SK-N-MC (cell line): ENCODE data around the gene RASEF.

Experiments
- DNase-seq: peaks from one replicate; pipeline ENCODE4 v3.0.0-alpha.2; 2011; ENCODE audit warnings: low read depth, low spot score
- H3K27ac ChIP-seq: fragments of 200-600 bp; sonication (generic); 2 replicates; pipeline ENCODE4 v1.5.1; 2016; ENCODE audit warnings: mixed run types
- H3K36me3 ChIP-seq: fragments of 200-600 bp; sonication (generic); 2 replicates; pipeline ENCODE4 v1.6.1; 2017; ENCODE audit warnings: antibody characterized with exemption, low read length, mixed read lengths; ENCODE audit not compliant: insufficient read depth
- H3K4me3 ChIP-seq: fragments of 200-600 bp; sonication (generic); 2 replicates; pipeline ENCODE4 v1.5.1; 2016
- H3K9ac ChIP-seq: fragments of 200-600 bp; sonication (generic); 2 replicates; pipeline ENCODE4 v1.8.0; 2017; ENCODE audit warnings: mixed run types, mixed read lengths; ENCODE audit not compliant: insufficient read length
- H3K9me3 ChIP-seq: fragments of 200-600 bp; sonication (generic); 2 replicates; pipeline ENCODE4 v1.6.1; 2017; ENCODE audit warnings: low read depth, mild to moderate bottlenecking, antibody characterized with exemption, low read length, moderate library complexity, mixed read lengths
- EZH2 ChIP-seq: fragments of 200-600 bp; sonication (generic); IDR thresholded peaks from one replicate; pipeline ENCODE4 v1.6.1; 2017; ENCODE audit warnings: antibody characterized with exemption
- FOXP2 ChIP-seq: optimal IDR thresholded peaks from 2 replicates; pipeline ENCODE3; 2011; ENCODE audit warnings: mild to moderate bottlenecking, moderate library complexity; ENCODE audit not compliant: insufficient read depth; ENCODE audit errors: extremely low read length, control extremely low read depth
- POLR2AphosphoS5 ChIP-seq: IDR thresholded peaks from 2 replicates; pipeline ENCODE4 v1.6.1; 2012; ENCODE audit warnings: mild to moderate bottlenecking, low read depth, low read length, borderline replicate concordance

The RASEF gene

DNA sequence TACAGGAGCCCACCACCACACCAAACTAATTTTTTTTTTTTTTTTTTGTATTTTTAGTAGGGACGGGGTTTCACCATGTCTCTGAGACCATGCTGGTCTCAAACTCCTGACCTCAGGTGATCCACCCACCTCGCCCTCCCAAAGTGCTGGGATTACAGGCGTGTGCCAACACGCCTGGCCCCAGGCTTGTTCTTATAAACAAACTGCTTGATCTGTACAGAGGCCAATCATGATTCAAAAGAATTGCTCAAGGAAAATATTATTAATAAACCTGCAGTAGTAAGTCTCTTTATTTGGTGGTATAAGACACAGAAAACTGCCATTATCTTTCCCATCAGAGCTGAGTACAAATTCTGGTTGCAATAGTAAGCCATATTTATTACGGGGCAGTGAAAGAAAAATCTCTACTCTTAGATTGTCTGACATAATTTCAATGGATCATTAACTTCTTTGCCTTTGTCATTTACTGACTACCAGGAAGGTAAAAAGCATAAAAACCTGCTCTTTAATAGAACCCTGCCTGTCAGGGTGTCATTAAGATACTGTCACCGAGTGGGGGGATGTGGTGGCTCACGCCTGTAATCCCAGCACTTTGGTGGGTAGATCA lies 33.3 kb downstream of the RASEF start:
- DNase-seq, result no peak
- Histone ChIP-seq H3K9me3 (no peaks in the 10 kb centered on the region), H3K36me3 (no peaks in the 10 kb centered on the region), H3K27ac (no peak overlapping the region), H3K9ac (no peak overlapping the region), H3K4me3 (no peak overlapping the region)
- TF ChIP-seq FOXP2 (no peak), EZH2 (no peak), POLR2AphosphoS5 (no peak)

DNA sequence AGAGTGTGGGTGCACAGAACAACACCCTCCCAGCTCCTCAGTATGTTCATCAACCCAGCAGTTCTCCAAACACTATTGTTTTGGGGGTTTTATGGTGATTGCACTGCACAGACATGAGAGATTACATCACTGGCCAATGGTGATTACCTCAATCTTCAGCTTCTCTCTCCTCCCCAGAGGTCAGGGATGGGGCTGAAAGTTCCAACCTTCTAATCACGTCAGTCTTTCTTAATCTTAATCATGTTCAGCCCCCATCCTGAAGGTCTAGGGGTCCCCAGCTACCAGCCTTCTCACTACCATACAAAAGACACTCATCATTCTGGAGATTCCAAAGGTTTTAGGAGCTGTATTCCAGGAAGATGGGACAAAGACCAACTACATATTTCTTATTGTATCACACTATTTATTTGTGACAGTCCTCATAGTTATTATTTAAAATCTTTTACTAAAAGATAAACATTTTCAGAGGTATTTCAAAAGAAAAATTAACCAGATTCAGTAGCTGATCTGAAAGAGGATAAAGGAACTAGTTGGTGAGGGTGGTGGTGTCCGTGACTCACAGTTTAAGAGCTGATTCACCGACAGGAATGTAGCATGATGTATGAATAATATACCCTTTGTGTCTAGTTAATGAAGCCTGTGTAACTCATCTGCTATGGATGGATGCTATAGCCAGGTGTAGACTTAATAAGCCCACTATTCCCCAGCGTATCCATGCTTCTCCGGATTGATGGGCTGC lies 35.6 kb downstream of the RASEF start:
- H3K9me3 ChIP-seq, result no peaks in the 10 kb centered on the region
- no peak overlapping the region for H3K27ac ChIP-seq
- H3K4me3 ChIP-seq, result no peak overlapping the region
- no peak overlapping the region for H3K9ac ChIP-seq
- H3K36me3 ChIP-seq, result no peaks in the 10 kb centered on the region
- no peak for TF ChIP-seq EZH2
- no peak for TF ChIP-seq FOXP2
- no peak for TF ChIP-seq POLR2AphosphoS5
- no peak for DNase-seq

DNA sequence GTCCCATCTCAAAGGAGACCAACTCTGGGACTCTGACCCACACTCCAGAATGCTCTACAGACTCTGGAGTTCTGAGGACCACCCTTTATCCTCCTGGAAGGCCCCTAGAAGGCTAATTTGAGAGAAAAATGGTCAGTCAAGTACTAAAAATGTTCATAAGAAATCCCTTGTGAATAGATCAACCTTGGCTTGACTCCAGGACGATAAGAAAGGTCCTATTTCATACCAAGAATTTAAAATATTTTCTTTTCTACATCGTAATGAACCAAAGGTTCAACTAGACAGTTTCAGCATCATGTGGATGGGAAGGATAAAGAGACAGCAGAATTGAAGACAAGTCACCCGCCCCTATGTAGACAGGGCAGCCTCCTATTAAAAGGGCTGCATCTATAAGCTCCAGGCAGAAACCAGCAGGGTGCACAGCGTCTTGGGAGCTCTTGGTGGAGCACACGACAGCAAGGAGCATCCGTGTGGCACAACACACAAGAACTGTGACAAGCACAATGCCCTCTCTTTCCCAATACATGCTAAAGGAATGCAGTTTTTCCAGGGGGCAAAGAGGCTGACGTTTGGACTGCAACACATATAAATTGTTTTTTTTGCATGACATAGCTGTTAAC lies 38.3 kb downstream of the RASEF start:
- no peak for DNase-seq
- Histone ChIP-seq H3K36me3 (no peaks in the 10 kb centered on the region), H3K9ac (no peak overlapping the region), H3K9me3 (no peaks in the 10 kb centered on the region), H3K27ac (no peak overlapping the region), H3K4me3 (no peak overlapping the region)
- TF ChIP-seq FOXP2, result no peak
- no peak for TF ChIP-seq POLR2AphosphoS5
- no peak for TF ChIP-seq EZH2

DNA sequence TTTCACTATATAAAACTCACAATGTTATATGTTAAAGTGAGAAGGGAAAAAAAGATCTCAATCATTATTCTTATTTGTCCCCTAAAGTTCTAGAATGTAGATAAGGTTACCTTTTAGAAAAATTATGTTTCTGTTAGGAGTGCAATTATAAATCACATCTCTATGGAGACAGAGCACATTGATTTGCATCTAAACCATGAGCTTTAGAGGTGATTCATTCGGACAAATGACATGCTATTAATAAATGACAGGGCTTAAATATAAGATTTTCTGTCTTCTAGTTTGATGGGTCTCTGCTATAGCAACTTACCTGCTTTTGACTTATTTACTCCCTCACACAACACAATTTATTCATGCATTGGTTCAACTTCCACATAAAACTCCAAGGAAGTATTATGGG lies 39.8 kb downstream of the RASEF start:
- H3K36me3 ChIP-seq, result no peaks in the 10 kb centered on the region
- no peaks in the 10 kb centered on the region for H3K9me3 ChIP-seq
- H3K4me3 ChIP-seq, result no peak overlapping the region
- no peak overlapping the region for H3K9ac ChIP-seq
- no peak for DNase-seq
- no peak overlapping the region for H3K27ac ChIP-seq
- TF ChIP-seq EZH2 (no peak), FOXP2 (no peak), POLR2AphosphoS5 (no peak)

DNA sequence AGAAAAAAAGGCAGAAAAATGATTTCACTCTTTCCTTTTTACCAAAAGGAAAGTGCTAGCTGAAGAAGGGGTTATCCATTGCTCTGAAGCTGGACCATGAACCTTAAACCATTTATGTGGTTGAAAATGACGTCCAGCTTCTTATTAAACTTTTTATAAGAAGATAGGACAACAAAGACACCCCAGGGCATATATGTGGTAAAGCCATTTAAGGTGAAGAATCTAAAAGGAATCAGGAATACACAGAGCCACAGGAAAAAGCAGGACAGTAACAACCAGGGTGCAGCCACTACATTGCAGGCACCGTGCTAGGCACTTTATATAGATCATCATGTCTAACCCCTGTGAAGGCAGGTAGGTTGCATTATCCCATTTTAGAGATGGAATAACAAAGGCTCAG lies 42.1 kb downstream of the RASEF start:
- DNase-seq, result no peak
- no peaks in the 10 kb centered on the region for H3K9me3 ChIP-seq
- no peak overlapping the region for H3K9ac ChIP-seq
- H3K36me3 ChIP-seq, result no peaks in the 10 kb centered on the region
- no peak overlapping the region for H3K4me3 ChIP-seq
- H3K27ac ChIP-seq, result no peak overlapping the region
- TF ChIP-seq EZH2 (no peak), FOXP2 (no peak), POLR2AphosphoS5 (no peak)

DNA sequence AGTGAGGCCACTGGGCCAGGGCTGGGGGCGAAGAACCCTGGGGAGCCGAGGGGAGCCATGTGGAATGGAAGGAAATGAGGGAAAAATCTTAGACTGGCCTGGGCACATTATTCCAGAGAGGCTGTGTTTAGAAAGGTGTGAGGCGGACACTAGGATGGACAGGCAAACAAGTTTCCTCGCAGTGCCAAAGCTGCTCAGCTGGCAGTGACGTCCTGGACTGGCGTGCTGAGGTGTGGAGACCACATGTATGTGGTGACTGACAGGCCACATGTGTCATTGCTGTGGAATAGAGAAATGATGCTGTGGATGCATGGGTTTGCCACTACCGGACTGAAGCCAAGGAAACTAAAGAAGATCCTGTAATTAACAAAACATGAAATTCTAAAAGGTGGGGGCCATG lies 42.6 kb downstream of the RASEF start:
- no peak for DNase-seq
- Histone ChIP-seq H3K9ac (no peak overlapping the region), H3K27ac (no peak overlapping the region), H3K36me3 (no peaks in the 10 kb centered on the region), H3K4me3 (no peak overlapping the region), H3K9me3 (no peaks in the 10 kb centered on the region)
- TF ChIP-seq POLR2AphosphoS5 (no peak), EZH2 (no peak), FOXP2 (no peak)

DNA sequence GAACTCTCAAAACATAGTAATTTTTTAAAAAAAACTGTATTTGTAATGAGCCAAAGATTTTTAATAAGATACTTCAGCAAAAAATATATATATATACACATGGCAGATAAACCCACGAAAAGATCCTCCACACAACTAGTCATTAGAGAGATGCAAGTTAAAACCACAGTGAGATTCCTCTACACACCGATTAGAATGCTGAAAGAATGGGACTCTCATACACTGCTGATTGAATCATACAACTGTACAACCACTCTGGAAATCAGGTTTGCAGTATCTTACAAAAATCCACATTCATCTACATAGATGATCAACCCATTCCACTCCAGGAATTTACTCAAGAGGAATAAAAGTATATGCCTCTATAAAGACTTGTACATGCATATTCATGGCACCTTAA lies 43.7 kb downstream of the RASEF start:
- Histone ChIP-seq H3K27ac (no peak overlapping the region), H3K36me3 (no peaks in the 10 kb centered on the region), H3K9ac (no peak overlapping the region), H3K9me3 (no peaks in the 10 kb centered on the region), H3K4me3 (no peak overlapping the region)
- TF ChIP-seq EZH2, result no peak
- no peak for DNase-seq

DNA sequence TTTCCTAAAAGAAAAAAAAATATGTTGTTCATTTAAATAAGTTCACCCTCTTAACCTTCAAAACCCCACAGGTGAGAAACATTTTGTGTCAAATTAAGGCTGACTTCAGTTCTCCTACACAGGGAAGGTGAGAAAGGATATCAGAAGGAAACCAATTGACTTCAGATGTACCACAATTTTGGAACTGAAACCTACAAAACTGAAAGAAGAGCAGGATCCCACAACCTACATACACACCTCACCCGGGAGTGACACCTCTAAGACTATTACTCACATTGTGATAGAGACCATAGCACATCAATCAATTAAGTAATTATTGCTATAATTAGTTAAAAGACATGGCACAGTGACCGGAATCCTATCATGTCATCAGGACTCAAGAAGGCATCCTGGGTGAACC lies 47.0 kb downstream of the RASEF start:
- Histone ChIP-seq H3K4me3 (no peak overlapping the region), H3K9me3 (no peaks in the 10 kb centered on the region), H3K36me3 (no peaks in the 10 kb centered on the region), H3K9ac (no peak overlapping the region), H3K27ac (no peak overlapping the region)
- TF ChIP-seq EZH2 (no peak), POLR2AphosphoS5 (no peak), FOXP2 (no peak)
- DNase-seq, result no peak
